ENCODE measurements around the gene PET100.
"Not testable (repeated sequence)": the region's sequence is repeated elsewhere in the genome, so short reads cannot be mapped to it uniquely, and the experiment has no call there.

Gene PET100

GRCh38 chr19:7633698-7634097 is 4.1 kb downstream of the PET100 start, which contains the start of gene PCP2:
Gene PCP2, minus strand, starts transcription at chr19:7633719. Its CDS starts 262 bp downstream, at chr19:7633457.
- no peak for DNase-seq (ENCODE audit: low read depth, low spot score)

- no peak for DNase-seq (ENCODE audit: low read depth, low spot score)
Observed at GRCh38 chr19:7635670-7636069, 6.1 kb downstream of the PET100 start.

GRCh38 chr19:7636317-7636690 is 6.7 kb downstream of the PET100 start:
- DNase-seq (ENCODE audit: low read depth, low spot score): no peak

GRCh38 chr19:7636691-7637373 is 7.2 kb downstream of the PET100 start, which contains the start of gene STXBP2:
Gene STXBP2, plus strand, starts transcription at chr19:7637110. Its CDS starts 40 bp downstream, at chr19:7637150.
- DNase-seq (ENCODE audit: low read depth, low spot score): no peak

- no peak for DNase-seq (ENCODE audit: low read depth, low spot score)
Observed at GRCh38 chr19:7637374-7638256, 8.0 kb downstream of the PET100 start.

- no peak for DNase-seq (ENCODE audit: low read depth, low spot score)
Observed at GRCh38 chr19:7638802-7639465, 9.3 kb downstream of the PET100 start.

GRCh38 chr19:7639863-7640348 is 10.3 kb downstream of the PET100 start:
- DNase-seq (ENCODE audit: low read depth, low spot score): no peak

- DNase-seq (ENCODE audit: low read depth, low spot score): no peak
Observed at GRCh38 chr19:7640803-7641202, 11.2 kb downstream of the PET100 start.

GRCh38 chr19:7641290-7642276 is 12.0 kb downstream of the PET100 start:
- DNase-seq (ENCODE audit: low read depth, low spot score): no peak

GRCh38 chr19:7642295-7643030 is 12.9 kb downstream of the PET100 start:
- DNase-seq (ENCODE audit: low read depth, low spot score): no peak

GRCh38 chr19:7643031-7643415 is 13.4 kb downstream of the PET100 start:
- DNase-seq (ENCODE audit: low read depth, low spot score): no peak

GRCh38 chr19:7643629-7644549 is 14.3 kb downstream of the PET100 start:
- DNase-seq (ENCODE audit: low read depth, low spot score): not testable (repeated sequence)

GRCh38 chr19:7644550-7644877 is 14.9 kb downstream of the PET100 start:
- no peak for DNase-seq (ENCODE audit: low read depth, low spot score)

- no peak for DNase-seq (ENCODE audit: low read depth, low spot score)
Observed at GRCh38 chr19:7645163-7645562, 15.6 kb downstream of the PET100 start.

GRCh38 chr19:7645656-7646425 is 16.2 kb downstream of the PET100 start:
- no peak for DNase-seq (ENCODE audit: low read depth, low spot score)

GRCh38 chr19:7646426-7646700 is 16.8 kb downstream of the PET100 start:
- DNase-seq (ENCODE audit: low read depth, low spot score): no peak

GRCh38 chr19:7647156-7647555 is 17.6 kb downstream of the PET100 start:
- no peak for DNase-seq (ENCODE audit: low read depth, low spot score)

- DNase-seq (ENCODE audit: low read depth, low spot score): no peak
Observed at GRCh38 chr19:7648265-7649014, 18.8 kb downstream of the PET100 start.

Data from iPS DF 19.7 (cell line).